CD8-positive, alpha-beta memory T cell (primary cell): ENCODE results near the gene CLEC17A. TPM values are rescaled to one million over a fixed set of nuclear protein-coding genes. Genes with fewer than 3 reads are reported as not detected.

Source experiments
- CTCF ChIA-PET: fragments of 350-600 bp; sonication (Branson Sonifier 250); formaldehyde crosslinking; loops from one replicate; lab custom pipeline; 2021; ENCODE audit warnings: antibody characterized with exemption; lab: Charles Lee
- POLR2A ChIA-PET: fragments of 350-600 bp; sonication (Branson Sonifier 250); formaldehyde crosslinking; loops from one replicate; lab custom pipeline; 2021; ENCODE audit warnings: antibody characterized with exemption; lab: Charles Lee
- DNase-seq, 5 donors: peaks; one replicate each; pipeline versions ENCODE4 v3.0.0 to v3.0.0-alpha.2; 2020 to 2022; ENCODE audit warnings: mixed read lengths in 1 of 5
- H3K27ac ChIP-seq: one replicate; pipeline ENCODE4 v1.7.0; 2013; ENCODE audit warnings: low read depth, mild to moderate bottlenecking, low read length, moderate library complexity
- H3K27me3 ChIP-seq: 2 replicates; pipeline ENCODE4 v1.7.0; 2013; ENCODE audit warnings: low read length, mild to moderate bottlenecking; ENCODE audit not compliant: insufficient read depth, poor library complexity, severe bottlenecking
- H3K36me3 ChIP-seq: 2 replicates; pipeline ENCODE4 v1.7.0; 2013; ENCODE audit warnings: mild to moderate bottlenecking, low read length, moderate library complexity; ENCODE audit not compliant: insufficient read depth
- H3K4me1 ChIP-seq: 2 replicates; pipeline ENCODE4 v1.7.0; 2013; ENCODE audit warnings: mild to moderate bottlenecking, low read length, moderate library complexity; ENCODE audit not compliant: insufficient read depth
- H3K4me3 ChIP-seq: 2 replicates; pipeline ENCODE4 v1.7.0; 2013; ENCODE audit warnings: mild to moderate bottlenecking, low read length
- H3K9me3 ChIP-seq: 2 replicates; pipeline ENCODE4 v1.7.0; 2013; ENCODE audit warnings: mild to moderate bottlenecking, low read length
- H3K27ac Mint-ChIP-seq, 8 donors: one replicate each; pipeline ENCODE4 v1.8.0; 2020 to 2021; ENCODE audit warnings: mixed read lengths in 8 of 8, mild to moderate bottlenecking in 6 of 8, inconsistent platforms in 3 of 8, moderate library complexity in 3 of 8
- H3K27me3 Mint-ChIP-seq, 2 donors: one replicate each; pipeline ENCODE4 v1.8.0; 2020 to 2021; ENCODE audit warnings: mixed read lengths in 2 of 2, mild to moderate bottlenecking in 1 of 2, moderate library complexity in 1 of 2
- H3K36me3 Mint-ChIP-seq, 3 donors: one replicate each; pipeline ENCODE4 v1.8.0; 2020 to 2021; ENCODE audit warnings: mixed read lengths in 3 of 3, inconsistent platforms in 1 of 3, mild to moderate bottlenecking in 1 of 3
- H3K4me1 Mint-ChIP-seq, 3 donors: one replicate each; pipeline ENCODE4 v1.8.0; 2020 to 2021; ENCODE audit warnings: mixed read lengths in 3 of 3, inconsistent platforms in 1 of 3, mild to moderate bottlenecking in 1 of 3
- H3K4me3 Mint-ChIP-seq, 7 donors: one replicate each; pipeline ENCODE4 v1.8.0; 2020 to 2021; ENCODE audit warnings: mixed read lengths in 7 of 7, mild to moderate bottlenecking in 6 of 7, moderate library complexity in 4 of 7, inconsistent platforms in 2 of 7
- H3K9me3 Mint-ChIP-seq, 5 donors: one replicate each; pipeline ENCODE4 v1.8.0; 2020 to 2022; ENCODE audit warnings: mixed read lengths in 5 of 5, mild to moderate bottlenecking in 3 of 5, moderate library complexity in 2 of 5, inconsistent platforms in 1 of 5
- polyA plus RNA-seq: library from polyadenylated mRNA; unstranded; fragments of 300-500 nt; fragmentation: Illumina TruSeq; gene quantifications from one replicate; pipeline ENCODE4 v1.2.3, GENCODE V29; 2021
- total RNA-seq, 2 experiments: library from RNA; stranded (reverse); gene quantifications; one replicate each; pipeline ENCODE4 v1.2.3, GENCODE V29; 2021

CLEC17A gene
- total and polyA plus RNA-seq, 3 experiments from 2014 or later = 0.72 to 1.5 TPM; not detected in 1

DNA sequence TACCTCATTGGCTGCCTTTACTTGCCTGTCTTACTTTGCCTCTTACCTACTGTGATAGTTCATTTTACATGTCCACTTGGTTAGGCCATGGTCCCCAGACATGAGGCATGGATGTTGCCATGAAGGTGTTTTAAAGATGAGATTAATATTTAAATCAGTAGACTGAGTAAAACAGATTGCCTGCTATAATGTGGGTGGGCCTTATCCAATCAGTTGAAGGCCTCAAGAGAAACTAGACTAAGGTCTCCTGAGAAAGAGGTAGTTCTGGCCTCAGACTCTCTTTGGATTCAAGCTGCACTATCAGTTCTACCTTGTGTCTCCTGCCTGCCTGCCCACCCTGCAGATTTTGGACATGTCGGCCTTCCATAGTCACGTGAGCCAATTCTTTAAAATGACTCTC lies 65.6 kb downstream of the CLEC17A start:
- Histone ChIP-seq H3K9me3 (no peaks in the 10 kb centered on the region), H3K4me1 (no peaks in the 10 kb centered on the region), H3K4me3 (no peak overlapping the region), H3K27ac (no peak overlapping the region), H3K27me3 (no peaks in the 10 kb centered on the region), H3K36me3 (no peaks in the 10 kb centered on the region)
- H3K27ac Mint-ChIP-seq = no peak overlapping the region
- ChIA-PET POLR2A (no interaction called here), CTCF (no interaction called here)
- H3K36me3 Mint-ChIP-seq = no peaks in the 10 kb centered on the region
- no peaks in the 10 kb centered on the region for H3K4me1 Mint-ChIP-seq
- peaks cover 8 to 28% of the 10 kb centered on the region in 2 donors for H3K27me3 Mint-ChIP-seq
- DNase-seq = no peak
- no peak overlapping the region for H3K4me3 Mint-ChIP-seq
- peaks cover 0 to 8% (median 1%) of the 10 kb centered on the region in 5 donors for H3K9me3 Mint-ChIP-seq

DNA sequence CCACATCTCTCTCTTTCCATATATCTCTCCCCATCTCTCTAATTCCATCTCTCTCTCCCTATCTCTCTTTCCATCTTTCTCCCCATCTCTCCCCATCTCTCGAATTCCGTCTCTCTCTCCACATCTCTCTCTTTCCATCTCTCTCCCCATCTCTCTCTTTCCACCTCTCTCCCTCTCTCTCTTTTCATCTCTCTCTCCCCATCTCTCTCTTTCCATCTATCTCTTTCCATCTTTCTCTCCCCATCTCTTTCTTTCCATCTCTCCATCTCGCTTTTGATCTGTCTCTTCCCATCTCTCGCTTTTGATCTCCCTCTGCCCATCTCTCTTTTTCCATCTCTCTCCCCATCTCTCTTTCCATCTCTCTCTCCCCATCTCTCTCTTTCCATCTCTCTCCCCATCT lies 66.1 kb downstream of the CLEC17A start:
- Mint-ChIP-seq H3K4me3 (no peak overlapping the region), H3K27ac (no peak overlapping the region), H3K9me3 (peaks cover 0 to 4% (median 0%) of the 10 kb centered on the region in 5 donors), H3K36me3 (no peaks in the 10 kb centered on the region), H3K27me3 (peaks cover 8 to 28% of the 10 kb centered on the region in 2 donors), H3K4me1 (no peaks in the 10 kb centered on the region)
- Histone ChIP-seq H3K27ac (no peak overlapping the region), H3K27me3 (no peaks in the 10 kb centered on the region), H3K36me3 (no peaks in the 10 kb centered on the region), H3K4me1 (no peaks in the 10 kb centered on the region), H3K4me3 (no peak overlapping the region), H3K9me3 (no peaks in the 10 kb centered on the region)
- CTCF ChIA-PET = no interaction called here
- DNase-seq = no peak
- POLR2A ChIA-PET = no interaction called here

DNA sequence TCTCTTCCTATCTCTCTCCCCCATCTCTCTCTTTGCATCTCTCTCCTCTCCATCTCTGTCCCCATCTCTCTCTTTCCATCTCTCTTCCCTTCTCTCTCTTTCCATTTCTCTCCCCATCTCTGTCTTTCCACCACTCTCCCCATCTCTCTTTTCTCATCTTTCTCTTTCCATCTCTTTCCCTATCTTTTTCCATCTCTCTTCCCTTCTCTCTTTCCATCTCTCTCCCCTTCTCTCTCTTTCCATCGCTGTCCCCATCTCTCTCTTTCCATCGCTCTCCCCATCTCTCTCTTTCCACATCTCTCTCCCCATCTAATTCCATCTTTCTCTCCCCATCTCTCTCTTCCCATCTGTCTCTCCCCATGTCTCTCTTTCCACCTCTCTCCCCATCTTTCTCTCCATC lies 67.3 kb downstream of the CLEC17A start:
- Mint-ChIP-seq H3K4me3 (no peak overlapping the region), H3K4me1 (no peaks in the 10 kb centered on the region), H3K9me3 (peaks cover 0 to 2% (median 0%) of the 10 kb centered on the region in 5 donors), H3K27ac (peak overlapping the region in 1 of 8 donors; percentile 80), H3K36me3 (no peaks in the 10 kb centered on the region), H3K27me3 (peaks cover 10 to 34% of the 10 kb centered on the region in 2 donors)
- Histone ChIP-seq H3K4me1 (no peaks in the 10 kb centered on the region), H3K36me3 (no peaks in the 10 kb centered on the region), H3K27me3 (no peaks in the 10 kb centered on the region), H3K27ac (no peak overlapping the region), H3K9me3 (no peaks in the 10 kb centered on the region), H3K4me3 (no peak overlapping the region)
- no peak for DNase-seq
- ChIA-PET CTCF (no interaction called here), POLR2A (no interaction called here)

DNA sequence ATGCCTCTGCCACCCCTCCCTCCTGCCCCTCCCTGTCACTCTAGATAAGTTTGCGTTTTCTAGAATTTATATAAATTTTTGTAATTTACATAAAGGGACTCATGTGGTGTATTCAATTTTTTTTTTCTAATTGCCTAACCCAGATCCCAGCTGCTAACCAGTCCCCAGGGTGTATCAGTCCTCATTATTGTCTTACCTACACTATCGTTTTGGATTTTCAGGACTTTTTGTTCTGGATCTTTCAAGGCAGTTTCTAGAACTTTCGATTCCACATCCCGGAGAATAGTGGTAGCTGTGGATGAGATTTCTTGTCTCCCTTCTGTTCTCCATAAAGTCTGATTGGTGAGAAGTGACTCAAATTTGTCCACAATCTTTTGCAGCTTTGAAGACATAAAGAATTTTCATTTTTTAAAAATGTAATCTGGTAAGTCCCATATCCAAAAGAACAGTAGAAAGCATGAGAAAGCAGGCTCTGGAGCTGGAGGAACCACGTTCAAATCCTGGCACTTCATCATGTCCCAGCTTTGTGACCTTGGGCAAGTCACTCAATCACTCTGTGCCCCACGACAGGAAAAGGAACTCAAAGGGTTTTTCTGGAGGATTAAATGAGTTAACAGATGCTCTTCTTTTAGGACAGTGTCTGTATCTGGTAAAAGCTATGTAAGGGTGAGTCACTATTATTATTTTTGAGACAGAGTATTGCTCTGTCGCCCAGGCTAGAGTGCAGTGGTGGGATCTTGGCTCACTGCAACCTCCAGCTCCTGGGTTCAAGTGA lies 72.1 kb downstream of the CLEC17A start:
- POLR2A ChIA-PET = no interaction called here
- H3K4me1 ChIP-seq = no peaks in the 10 kb centered on the region
- H3K9me3 ChIP-seq = no peaks in the 10 kb centered on the region
- H3K9me3 Mint-ChIP-seq = peaks cover 0 to 2% (median 0%) of the 10 kb centered on the region in 5 donors
- no peaks in the 10 kb centered on the region for H3K36me3 Mint-ChIP-seq
- H3K27me3 ChIP-seq = no peaks in the 10 kb centered on the region
- H3K4me1 Mint-ChIP-seq = no peaks in the 10 kb centered on the region
- no peak overlapping the region for H3K27ac ChIP-seq
- no peaks in the 10 kb centered on the region for H3K36me3 ChIP-seq
- H3K4me3 ChIP-seq = no peak overlapping the region
- no peak overlapping the region for H3K4me3 Mint-ChIP-seq
- DNase-seq = no peak
- CTCF ChIA-PET = no interaction called here
- peaks cover 2 to 33% of the 10 kb centered on the region in 2 donors for H3K27me3 Mint-ChIP-seq
- peak overlapping the region in 1 of 8 donors; percentile 9 for H3K27ac Mint-ChIP-seq

DNA sequence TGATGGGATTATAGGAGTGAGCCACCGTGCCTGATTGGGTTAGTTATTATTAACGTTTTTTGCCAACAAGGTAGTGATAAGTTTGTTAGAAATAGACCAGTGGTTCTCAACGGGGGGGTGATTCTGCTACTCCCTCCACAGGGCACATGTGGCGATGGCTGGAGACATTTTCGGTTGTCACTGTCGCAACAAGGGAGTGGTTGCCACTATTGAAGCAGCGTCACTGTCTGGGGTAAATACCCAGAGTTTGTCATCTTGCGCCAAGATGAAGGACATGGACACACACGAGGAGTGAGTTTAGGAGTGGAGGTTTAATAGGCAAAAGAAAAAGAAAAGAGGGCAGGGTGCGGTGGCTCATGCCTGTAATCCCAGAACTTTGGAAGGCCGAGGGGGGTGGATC lies 72.8 kb downstream of the CLEC17A start:
- Histone ChIP-seq H3K9me3 (no peaks in the 10 kb centered on the region), H3K4me3 (no peak overlapping the region), H3K27ac (no peak overlapping the region), H3K4me1 (no peaks in the 10 kb centered on the region), H3K27me3 (no peaks in the 10 kb centered on the region), H3K36me3 (no peaks in the 10 kb centered on the region)
- ChIA-PET CTCF (no interaction called here), POLR2A (no interaction called here)
- H3K9me3 Mint-ChIP-seq = no peaks in the 10 kb centered on the region
- no peaks in the 10 kb centered on the region for H3K4me1 Mint-ChIP-seq
- peaks cover 5 to 36% of the 10 kb centered on the region in 2 donors for H3K27me3 Mint-ChIP-seq
- H3K27ac Mint-ChIP-seq = peak overlapping the region in 1 of 8 donors; percentile 17
- H3K4me3 Mint-ChIP-seq = no peak overlapping the region
- no peaks in the 10 kb centered on the region for H3K36me3 Mint-ChIP-seq
- DNase-seq = no peak

DNA sequence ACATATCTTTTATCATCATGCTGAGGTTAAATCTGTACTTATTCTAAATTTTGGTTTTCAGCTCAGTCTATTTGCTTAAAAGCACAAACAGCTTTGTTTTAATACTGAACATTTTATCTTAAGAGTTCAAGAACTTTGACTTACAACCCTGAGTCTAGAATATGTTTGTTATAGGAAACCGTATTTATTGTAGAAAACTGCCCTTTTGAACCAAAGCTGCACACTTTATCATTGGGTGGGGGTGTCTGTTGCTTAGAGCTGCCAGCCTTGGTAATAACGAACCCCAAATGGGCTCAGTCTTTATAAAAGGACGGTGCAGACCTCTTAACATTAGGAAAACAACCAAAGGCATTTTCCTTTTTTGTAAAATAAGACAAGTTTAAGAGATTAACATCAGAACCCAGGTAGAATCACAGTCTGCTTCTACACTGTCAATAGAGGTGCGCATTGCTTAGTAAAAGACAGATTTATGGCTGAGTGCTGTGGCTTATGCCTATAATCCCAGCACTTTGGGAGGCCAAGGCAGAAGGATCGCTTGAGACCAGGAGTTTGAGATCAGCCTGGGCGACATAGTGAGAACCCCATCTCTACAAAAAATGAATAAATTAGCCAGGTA lies 77.1 kb downstream of the CLEC17A start:
- Mint-ChIP-seq H3K9me3 (no peaks in the 10 kb centered on the region), H3K27me3 (peaks cover 9 to 34% of the 10 kb centered on the region in 2 donors)
- POLR2A ChIA-PET = no interaction called here

DNA sequence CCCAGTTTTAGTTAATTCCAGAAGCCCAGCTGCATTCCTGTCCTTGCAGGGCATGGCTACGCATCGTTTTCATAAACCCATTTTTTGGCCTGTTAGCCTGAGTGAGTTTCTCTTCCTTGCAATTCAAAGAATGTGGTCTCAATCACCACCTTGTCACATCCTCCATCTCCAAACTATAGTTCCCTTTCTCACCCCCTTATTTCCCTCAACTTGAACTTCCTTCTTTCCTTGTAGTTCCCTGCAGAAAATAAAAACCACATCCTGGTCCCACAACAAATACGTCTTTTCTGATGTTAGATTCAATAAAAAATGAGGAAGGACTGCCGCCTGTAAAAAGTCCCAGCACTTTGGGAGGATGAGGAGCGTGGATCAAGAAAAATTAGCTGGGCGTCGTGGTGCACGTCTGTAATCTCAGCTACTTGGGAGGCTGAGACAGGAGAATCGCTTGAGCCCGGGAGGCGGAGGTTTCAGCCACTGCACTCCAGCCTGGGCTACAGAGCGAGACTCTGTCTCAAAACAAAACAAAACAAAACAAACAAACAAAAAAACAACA lies 78.6 kb downstream of the CLEC17A start:
- ChIA-PET CTCF (no interaction called here), POLR2A (no interaction called here)
- no peaks in the 10 kb centered on the region for H3K36me3 ChIP-seq
- Mint-ChIP-seq H3K27me3 (peaks cover 9 to 25% of the 10 kb centered on the region in 2 donors), H3K36me3 (no peaks in the 10 kb centered on the region), H3K9me3 (no peaks in the 10 kb centered on the region), H3K4me1 (peaks cover 0 to 2% (median 0%) of the 10 kb centered on the region in 3 donors), H3K4me3 (no peak overlapping the region), H3K27ac (peak overlapping the region in 2 of 8 donors; percentile 10 to 51)
- H3K27me3 ChIP-seq = no peaks in the 10 kb centered on the region
- H3K4me3 ChIP-seq = no peak overlapping the region
- no peaks in the 10 kb centered on the region for H3K9me3 ChIP-seq
- DNase-seq = no peak
- H3K4me1 ChIP-seq = no peaks in the 10 kb centered on the region
- H3K27ac ChIP-seq = no peak overlapping the region

More for the DNA sequence above, 77.1 kb downstream of the CLEC17A start:
- no peak overlapping the region for H3K27ac ChIP-seq
- H3K4me3 Mint-ChIP-seq = no peak overlapping the region
- peaks cover 0 to 2% (median 0%) of the 10 kb centered on the region in 3 donors for H3K4me1 Mint-ChIP-seq
- H3K36me3 ChIP-seq = no peaks in the 10 kb centered on the region
- H3K9me3 ChIP-seq = no peaks in the 10 kb centered on the region
- H3K36me3 Mint-ChIP-seq = no peaks in the 10 kb centered on the region
- H3K4me1 ChIP-seq = no peaks in the 10 kb centered on the region
- no peak overlapping the region for H3K4me3 ChIP-seq
- H3K27ac Mint-ChIP-seq = no peak overlapping the region
- CTCF ChIA-PET = no interaction called here
- H3K27me3 ChIP-seq = no peaks in the 10 kb centered on the region
- no peak for DNase-seq
